T-helper 1 cell treated with Interleukin-12 subunit alpha and Interleukin-12 subunit beta and Interleukin-4 antibody, amounts not matched to agents 30 μg/mL and 1 μg/mL, for 36 hours (primary cell): Measurements from ENCODE around the gene TP53BP2.
"Not testable (repeated sequence)": the region's sequence is repeated elsewhere in the genome, so short reads cannot be mapped to it uniquely, and the experiment has no call there.

Source experiments
- H3K27ac Mint-ChIP-seq: one replicate; pipeline ENCODE4 v1.8.0; 2021; ENCODE audit warnings: mild to moderate bottlenecking, mixed read lengths
- H3K27me3 Mint-ChIP-seq: one replicate; pipeline ENCODE4 v1.8.0; 2021; ENCODE audit warnings: low read depth, mixed read lengths
- H3K36me3 Mint-ChIP-seq: one replicate; pipeline ENCODE4 v1.8.0; 2021; ENCODE audit warnings: low read depth, mixed read lengths
- H3K4me1 Mint-ChIP-seq: one replicate; pipeline ENCODE4 v1.8.0; 2021; ENCODE audit warnings: low read depth, mixed read lengths
- H3K4me3 Mint-ChIP-seq: one replicate; pipeline ENCODE4 v1.8.0; 2021; ENCODE audit warnings: mild to moderate bottlenecking, moderate library complexity, mixed read lengths
- H3K9me3 Mint-ChIP-seq: one replicate; pipeline ENCODE4 v1.8.0; 2021; ENCODE audit warnings: mixed read lengths

Gene TP53BP2

DNA sequence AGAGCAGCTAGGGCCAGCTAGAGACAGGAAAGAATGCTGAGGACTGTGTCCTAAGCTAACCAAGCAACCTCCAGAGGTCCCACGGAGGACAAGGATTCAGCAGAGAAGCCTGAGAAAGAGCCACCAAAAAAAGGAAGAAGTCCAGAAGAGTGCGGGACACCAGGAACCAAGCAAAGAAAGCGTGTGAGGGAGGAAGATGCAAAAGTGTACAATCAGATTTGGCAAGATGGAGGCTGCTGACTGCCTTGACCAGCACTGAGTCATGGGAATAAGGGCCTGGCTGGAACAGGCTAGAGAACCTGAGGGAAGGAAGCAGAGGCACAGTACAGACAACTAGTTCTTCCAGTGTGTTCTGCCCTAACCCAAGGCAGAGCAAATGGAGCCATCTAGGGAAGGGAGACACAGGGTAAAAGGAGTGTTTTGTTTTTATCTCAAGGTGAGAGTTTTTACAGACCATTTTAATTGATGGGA is 18.5 kb downstream of the TP53BP2 start:
- no peaks in the 10 kb centered on the region for H3K27me3 Mint-ChIP-seq
- peaks cover 39% of the 10 kb centered on the region for H3K4me1 Mint-ChIP-seq
- H3K36me3 Mint-ChIP-seq = peaks cover 9% of the 10 kb centered on the region
- H3K4me3 Mint-ChIP-seq = no peak overlapping the region
- no peaks in the 10 kb centered on the region for H3K9me3 Mint-ChIP-seq
- no peak overlapping the region for H3K27ac Mint-ChIP-seq

DNA sequence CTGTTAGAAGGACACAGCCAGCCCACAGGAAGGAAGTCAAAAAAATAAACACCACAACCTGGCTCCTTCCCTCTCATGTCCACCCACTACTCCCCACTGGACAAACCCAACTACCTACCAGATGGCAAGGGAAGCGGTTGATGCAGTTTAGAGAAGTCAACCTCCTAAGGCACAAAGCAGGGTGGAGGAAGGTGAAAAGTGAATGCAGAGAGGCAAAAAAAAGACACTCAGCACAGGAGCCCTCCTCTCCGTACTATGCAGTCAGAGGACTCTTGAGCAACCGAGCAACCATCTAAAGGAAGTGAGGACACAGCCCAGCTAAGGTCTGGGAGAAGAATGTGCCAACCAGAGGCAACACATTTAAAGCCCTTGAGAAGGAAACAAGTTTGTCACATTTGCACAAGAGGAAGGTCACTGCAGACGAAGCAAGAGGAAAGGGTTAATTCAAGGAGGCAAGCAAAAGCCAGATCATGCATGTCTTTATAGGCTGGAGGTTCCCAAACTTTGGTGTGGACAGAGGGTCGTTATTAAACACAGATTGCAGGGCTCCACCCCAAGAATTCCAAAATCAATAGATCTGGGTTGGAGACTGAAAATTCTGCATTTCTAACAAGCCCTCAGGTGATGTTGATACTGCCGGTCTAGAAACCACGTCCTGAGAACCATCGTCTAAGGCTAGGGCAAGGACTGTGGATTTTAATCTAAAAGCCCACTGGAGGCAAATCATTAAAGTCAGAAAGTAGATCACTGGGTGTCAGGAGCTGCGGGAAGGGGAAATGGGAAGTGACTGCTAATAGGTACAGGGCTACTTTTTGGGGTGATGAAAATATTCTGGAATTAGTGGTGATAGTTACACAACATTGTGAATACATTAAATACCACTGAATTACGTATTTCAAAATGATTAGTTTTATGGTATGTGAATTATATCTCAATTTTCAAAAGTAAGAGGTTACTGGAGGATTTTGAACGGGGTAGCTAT is 19.7 kb downstream of the TP53BP2 start:
- Mint-ChIP-seq H3K4me1 (peaks cover 32% of the 10 kb centered on the region), H3K4me3 (peak overlapping the region; percentile 20), H3K9me3 (no peaks in the 10 kb centered on the region), H3K27ac (peak overlapping the region; percentile 32), H3K36me3 (peaks cover 9% of the 10 kb centered on the region), H3K27me3 (no peaks in the 10 kb centered on the region)

DNA sequence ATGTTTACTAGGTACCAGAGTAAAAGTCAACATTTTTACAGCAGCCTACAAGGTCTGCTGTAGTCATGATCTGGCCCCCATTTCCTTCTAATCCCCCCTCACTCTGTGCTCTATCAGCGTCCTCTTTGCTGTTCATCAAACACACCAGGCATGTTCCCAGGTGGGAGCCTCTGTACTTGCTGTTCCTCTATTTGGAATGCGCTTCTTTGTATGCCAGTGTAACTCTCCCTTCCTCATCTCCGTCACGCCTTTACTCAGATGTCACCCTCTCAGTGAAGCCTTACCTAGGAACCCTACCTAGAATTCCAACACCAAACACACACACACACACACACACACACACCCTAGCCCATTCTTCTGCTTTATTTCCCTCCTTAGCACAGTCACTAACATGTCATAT is 21.0 kb downstream of the TP53BP2 start:
- H3K27ac Mint-ChIP-seq = no peak overlapping the region
- no peak overlapping the region for H3K4me3 Mint-ChIP-seq
- H3K36me3 Mint-ChIP-seq = peaks cover 8% of the 10 kb centered on the region
- no peaks in the 10 kb centered on the region for H3K27me3 Mint-ChIP-seq
- peaks cover 32% of the 10 kb centered on the region for H3K4me1 Mint-ChIP-seq
- H3K9me3 Mint-ChIP-seq = no peaks in the 10 kb centered on the region

DNA sequence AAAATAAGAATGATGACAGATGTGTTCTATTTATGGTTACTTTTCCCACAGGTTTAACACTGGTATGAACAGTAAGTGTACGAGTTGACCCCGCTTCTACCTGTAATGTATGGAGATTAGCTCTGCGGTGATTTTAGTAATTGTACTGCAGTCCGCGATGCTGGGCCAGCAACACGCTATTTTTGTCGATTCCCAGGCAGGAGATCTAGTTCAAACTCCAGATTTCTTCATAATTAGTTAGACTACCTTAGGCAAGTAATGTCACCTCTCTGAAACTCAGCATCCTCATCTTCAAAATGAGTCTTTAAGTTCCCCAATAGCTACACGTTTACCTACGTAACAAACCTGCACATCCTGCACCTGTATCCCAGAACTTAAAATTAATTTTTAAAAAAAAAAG is 21.5 kb downstream of the TP53BP2 start:
- H3K36me3 Mint-ChIP-seq = peaks cover 7% of the 10 kb centered on the region
- no peaks in the 10 kb centered on the region for H3K9me3 Mint-ChIP-seq
- H3K27ac Mint-ChIP-seq = no peak overlapping the region
- H3K4me3 Mint-ChIP-seq = no peak overlapping the region
- H3K4me1 Mint-ChIP-seq = peaks cover 32% of the 10 kb centered on the region
- H3K27me3 Mint-ChIP-seq = no peaks in the 10 kb centered on the region

DNA sequence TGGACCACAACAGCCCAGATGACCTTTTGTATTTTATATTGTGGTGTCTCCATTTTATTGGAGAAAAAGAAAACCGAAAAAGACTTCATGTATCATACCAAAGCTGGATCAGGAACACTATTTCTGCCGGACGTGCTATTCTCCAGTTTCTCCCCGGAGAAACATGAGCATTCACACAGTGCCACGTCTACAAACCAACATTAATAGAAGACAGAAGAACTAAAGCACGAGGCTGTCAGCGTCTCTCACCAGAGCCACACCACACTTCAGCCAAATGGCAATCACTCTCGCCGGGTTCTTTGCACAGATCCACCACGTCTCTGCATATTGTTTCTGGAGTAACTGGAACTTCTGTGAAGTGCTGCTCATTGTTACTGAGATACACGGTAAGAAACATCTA is 24.8 kb downstream of the TP53BP2 start:
- H3K27me3 Mint-ChIP-seq = no peaks in the 10 kb centered on the region
- no peak overlapping the region for H3K4me3 Mint-ChIP-seq
- H3K27ac Mint-ChIP-seq = no peak overlapping the region
- peaks cover 15% of the 10 kb centered on the region for H3K4me1 Mint-ChIP-seq
- no peaks in the 10 kb centered on the region for H3K9me3 Mint-ChIP-seq
- peaks cover 3% of the 10 kb centered on the region for H3K36me3 Mint-ChIP-seq

DNA sequence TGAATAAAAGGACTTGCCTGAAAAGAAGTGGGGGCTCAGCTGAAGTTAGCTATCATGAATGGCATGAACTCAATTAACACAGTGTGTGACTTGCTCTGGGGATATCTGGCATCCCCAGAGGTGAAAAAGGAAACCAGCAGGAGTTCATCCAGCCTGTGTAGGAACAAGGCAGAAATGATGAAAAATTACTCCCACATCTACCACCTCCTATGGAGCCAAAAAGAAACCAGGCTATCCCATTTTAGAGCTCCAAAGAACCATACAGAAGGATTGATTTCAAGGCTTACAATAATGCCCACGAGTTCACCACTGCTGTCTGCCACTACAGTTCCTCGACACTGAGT is 25.3 kb downstream of the TP53BP2 start:
- no peaks in the 10 kb centered on the region for H3K27me3 Mint-ChIP-seq

DNA sequence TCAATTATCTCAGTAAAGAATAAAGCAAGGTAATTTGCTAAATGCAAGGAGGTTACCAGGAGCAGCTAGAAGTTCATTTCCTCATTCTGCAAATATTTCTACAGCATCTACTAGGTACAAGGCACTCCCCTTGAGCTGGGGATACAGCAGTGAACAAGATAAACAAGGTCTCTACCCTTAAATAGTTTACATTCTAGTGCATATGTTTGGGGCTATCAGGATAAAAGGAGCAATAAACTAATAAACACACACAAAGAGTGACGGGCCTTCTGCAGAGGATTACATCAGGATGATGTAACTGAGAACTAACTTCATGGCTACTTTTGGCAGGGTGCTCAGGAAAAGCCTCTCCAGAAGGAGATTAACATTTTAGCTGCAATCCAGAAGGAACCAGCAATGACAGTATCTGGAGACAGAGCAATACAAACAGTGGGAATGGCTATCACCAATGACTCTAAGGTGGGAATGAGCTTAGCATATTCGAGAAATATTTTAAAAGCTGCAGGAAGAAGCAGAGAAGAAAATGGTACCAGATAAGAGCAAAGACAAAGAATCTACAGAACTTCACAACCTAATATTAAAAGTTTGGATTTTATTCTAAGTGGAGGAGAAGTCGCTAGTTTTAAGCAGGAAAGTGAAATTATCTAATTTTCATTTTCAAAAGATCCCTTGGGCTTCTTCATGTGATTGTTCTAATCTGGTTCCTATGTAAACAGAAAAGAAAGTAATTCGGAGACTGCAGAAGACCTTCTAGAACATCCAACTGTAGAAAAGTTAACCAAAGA is 25.8 kb downstream of the TP53BP2 start:
- Mint-ChIP-seq H3K4me1 (peaks cover 13% of the 10 kb centered on the region), H3K27ac (no peak overlapping the region), H3K27me3 (no peaks in the 10 kb centered on the region), H3K4me3 (no peak overlapping the region), H3K36me3 (peaks cover 5% of the 10 kb centered on the region), H3K9me3 (no peaks in the 10 kb centered on the region)

More for the DNA sequence above, 25.3 kb downstream of the TP53BP2 start:
- H3K36me3 Mint-ChIP-seq = peaks cover 3% of the 10 kb centered on the region
- H3K9me3 Mint-ChIP-seq = no peaks in the 10 kb centered on the region
- H3K4me3 Mint-ChIP-seq = no peak overlapping the region
- no peak overlapping the region for H3K27ac Mint-ChIP-seq
- peaks cover 12% of the 10 kb centered on the region for H3K4me1 Mint-ChIP-seq

DNA sequence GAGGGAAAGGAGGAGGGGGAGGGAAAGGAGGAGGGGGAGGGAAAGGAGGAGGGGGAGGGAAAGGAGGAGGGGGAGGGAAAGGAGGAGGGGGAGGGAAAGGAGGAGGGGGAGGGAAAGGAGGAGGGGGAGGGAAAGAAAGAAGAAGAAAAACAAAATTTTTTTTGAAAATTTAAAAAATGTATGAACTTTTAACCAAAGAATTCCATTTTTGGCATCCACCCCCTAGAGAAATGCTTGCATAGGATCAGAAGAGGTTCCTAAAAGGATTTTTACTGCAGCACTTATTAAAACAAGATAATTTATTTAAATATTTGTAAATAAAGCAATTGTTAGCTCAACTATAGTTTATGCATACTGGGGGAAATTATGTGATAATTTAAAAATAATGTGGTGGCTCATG is 28.5 kb downstream of the TP53BP2 start:
- not testable (repeated sequence) for H3K27me3 Mint-ChIP-seq, H3K9me3 Mint-ChIP-seq, H3K4me3 Mint-ChIP-seq, H3K27ac Mint-ChIP-seq
- H3K4me1 Mint-ChIP-seq = peaks cover 23% of the 10 kb centered on the region
- peaks cover 18% of the 10 kb centered on the region for H3K36me3 Mint-ChIP-seq

DNA sequence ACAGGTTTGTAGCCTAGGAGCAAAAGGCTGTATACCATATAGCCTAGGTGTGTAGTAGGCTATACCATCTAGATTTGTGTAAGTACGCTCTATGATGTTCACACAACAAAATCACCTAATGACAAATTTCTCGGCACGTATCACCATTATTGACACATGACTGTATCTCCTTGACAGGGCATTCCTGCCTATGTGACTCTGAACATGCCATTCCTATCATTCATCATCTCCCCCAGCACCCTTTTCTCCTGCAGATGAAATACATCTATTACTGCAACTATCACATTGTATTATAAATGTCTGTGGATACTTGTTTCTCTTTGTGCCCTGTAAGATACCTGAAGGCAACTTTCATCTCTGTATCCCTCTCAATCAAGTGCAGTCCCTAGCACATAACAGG is 29.9 kb downstream of the TP53BP2 start:
- no peak overlapping the region for H3K4me3 Mint-ChIP-seq
- no peaks in the 10 kb centered on the region for H3K9me3 Mint-ChIP-seq
- H3K27me3 Mint-ChIP-seq = no peaks in the 10 kb centered on the region
- peaks cover 19% of the 10 kb centered on the region for H3K36me3 Mint-ChIP-seq
- H3K27ac Mint-ChIP-seq = no peak overlapping the region
- H3K4me1 Mint-ChIP-seq = peaks cover 22% of the 10 kb centered on the region

DNA sequence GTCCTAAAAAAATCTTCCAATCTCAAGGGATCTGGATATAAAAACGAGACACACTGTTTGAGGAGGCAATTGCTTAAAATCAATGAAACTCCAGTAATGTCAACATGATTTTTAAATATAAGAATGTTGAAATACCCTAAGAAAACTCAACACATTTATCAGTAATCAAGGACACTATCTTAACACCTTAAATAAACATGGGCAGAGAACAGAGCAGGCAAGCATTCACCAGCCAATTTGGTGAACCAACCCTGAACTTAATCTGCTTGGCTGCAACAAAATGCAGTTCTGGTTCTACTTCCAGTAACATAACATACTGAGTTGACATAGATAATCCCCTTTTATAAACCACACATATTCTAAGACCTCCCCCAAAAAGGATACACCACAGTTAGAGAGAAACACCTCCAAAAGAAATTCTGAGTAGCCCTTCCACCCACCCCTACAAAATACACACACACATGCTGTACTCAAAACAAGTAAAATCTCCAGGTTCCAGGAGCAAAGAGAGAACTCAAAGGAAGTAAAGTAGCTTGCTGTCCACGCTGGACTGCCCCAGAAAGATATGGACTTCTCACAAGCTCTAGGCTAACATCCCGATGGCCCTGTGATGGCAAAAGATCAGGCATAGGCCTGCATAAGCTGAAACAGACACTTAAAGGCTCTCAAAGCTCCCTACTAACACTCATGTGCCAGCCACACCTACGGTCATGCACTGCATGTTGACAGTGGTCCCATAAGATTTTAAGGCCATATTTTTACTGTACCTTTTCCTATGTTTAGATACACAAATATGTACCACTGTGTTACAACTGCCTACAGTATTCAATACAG is 30.5 kb downstream of the TP53BP2 start:
- Mint-ChIP-seq H3K36me3 (peaks cover 23% of the 10 kb centered on the region), H3K27ac (no peak overlapping the region), H3K4me1 (peaks cover 21% of the 10 kb centered on the region), H3K4me3 (no peak overlapping the region), H3K9me3 (no peaks in the 10 kb centered on the region), H3K27me3 (no peaks in the 10 kb centered on the region)

DNA sequence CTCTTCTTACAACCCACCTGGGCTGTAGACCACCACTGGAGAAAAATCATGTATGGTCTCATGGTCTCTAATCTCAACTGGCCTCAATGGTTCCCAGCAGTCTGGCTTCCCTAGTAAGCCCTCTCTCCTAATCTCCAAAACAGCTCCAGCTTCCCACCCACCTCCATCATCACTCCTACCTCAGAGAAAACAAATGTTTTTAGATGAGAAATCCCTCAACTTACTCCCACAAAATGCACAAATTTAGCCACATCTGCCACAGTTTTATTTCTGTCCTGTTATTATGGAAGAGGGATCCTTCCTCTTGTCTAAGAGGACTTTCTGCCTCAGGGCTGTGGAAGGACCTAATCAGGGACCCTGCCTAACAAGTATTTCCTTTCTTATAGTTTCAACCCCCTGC is 32.1 kb downstream of the TP53BP2 start:
- Mint-ChIP-seq H3K4me1 (peaks cover 21% of the 10 kb centered on the region), H3K9me3 (no peaks in the 10 kb centered on the region), H3K4me3 (no peak overlapping the region), H3K27me3 (no peaks in the 10 kb centered on the region), H3K36me3 (peaks cover 23% of the 10 kb centered on the region), H3K27ac (peak overlapping the region; percentile 0)

DNA sequence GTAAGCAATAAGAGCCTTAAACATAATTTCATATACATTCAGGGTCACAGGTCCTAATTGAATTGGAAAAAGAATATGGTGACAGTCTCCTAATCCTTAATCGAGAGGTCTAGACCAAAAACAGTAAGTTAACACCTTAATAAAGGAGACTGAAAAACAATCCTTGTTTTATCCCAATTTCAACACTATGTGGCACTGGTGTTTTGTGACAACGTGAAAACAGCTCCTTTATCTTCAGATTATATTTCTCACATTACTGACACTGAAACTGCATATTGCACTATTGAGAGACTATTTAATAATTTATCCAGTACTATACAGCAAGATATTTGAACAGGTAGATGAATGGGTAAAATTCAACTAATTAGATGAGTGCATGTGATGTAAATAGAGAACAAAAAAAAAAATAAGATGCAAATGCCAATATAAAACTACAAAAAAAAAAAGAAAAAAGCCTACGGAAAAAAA is 34.1 kb downstream of the TP53BP2 start:
- Mint-ChIP-seq H3K27ac (no peak overlapping the region), H3K27me3 (no peaks in the 10 kb centered on the region), H3K9me3 (peaks cover 4% of the 10 kb centered on the region), H3K4me1 (peaks cover 21% of the 10 kb centered on the region), H3K36me3 (peaks cover 33% of the 10 kb centered on the region), H3K4me3 (no peak overlapping the region)

DNA sequence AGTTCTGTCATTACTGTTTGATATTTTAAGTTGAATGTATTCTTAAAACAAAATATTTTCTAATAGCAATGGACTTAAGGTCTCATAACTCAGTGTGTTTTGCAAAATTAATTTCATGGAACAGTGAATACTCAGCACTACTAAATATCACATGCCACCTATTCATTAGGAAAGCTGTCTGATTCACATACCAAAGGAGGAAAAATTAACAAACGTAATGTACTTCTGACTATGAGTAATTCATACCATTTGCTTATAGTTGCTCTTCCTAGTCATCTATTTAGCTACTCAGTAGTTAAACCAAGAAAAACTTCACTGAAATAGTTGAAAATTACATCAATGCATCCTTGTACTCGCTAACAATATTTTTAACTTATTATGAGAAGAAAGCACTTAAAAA is 35.2 kb downstream of the TP53BP2 start:
- H3K9me3 Mint-ChIP-seq = peaks cover 7% of the 10 kb centered on the region
- no peak overlapping the region for H3K27ac Mint-ChIP-seq
- no peaks in the 10 kb centered on the region for H3K27me3 Mint-ChIP-seq
- no peak overlapping the region for H3K4me3 Mint-ChIP-seq
- H3K36me3 Mint-ChIP-seq = peaks cover 40% of the 10 kb centered on the region
- peaks cover 16% of the 10 kb centered on the region for H3K4me1 Mint-ChIP-seq

DNA sequence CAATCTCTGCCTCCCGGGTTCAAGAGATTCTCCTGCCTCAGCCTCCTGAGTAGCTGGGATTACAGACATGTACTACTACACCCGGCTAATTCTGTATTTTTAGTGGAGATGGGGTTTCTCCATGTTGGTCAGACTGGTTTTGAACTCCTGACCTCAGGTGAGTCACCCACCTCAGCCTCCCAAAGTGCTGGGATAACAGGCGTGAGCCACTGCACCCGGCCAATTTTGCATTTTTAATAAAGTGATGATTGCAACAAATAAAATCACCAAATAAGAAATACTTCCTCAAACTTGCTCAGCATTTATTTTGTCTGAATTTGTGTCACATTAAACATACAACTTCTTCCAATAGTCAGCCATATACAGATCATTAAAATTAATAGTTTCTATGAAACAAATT is 35.8 kb downstream of the TP53BP2 start:
- H3K9me3 Mint-ChIP-seq, H3K27me3 Mint-ChIP-seq, H3K4me3 Mint-ChIP-seq, H3K27ac Mint-ChIP-seq: not testable (repeated sequence)
- Mint-ChIP-seq H3K4me1 (peaks cover 13% of the 10 kb centered on the region), H3K36me3 (peaks cover 38% of the 10 kb centered on the region)
